SK-N-SH treated with all-trans-retinoic acid at 6 μM for 48 hours (cell line): Measurements from ENCODE around the gene CTTNBP2.

Experiments
- ATAC-seq: fragments of 200-7000 bp; cut with Tn5 transposase; 3 replicates; pipeline ENCODE4 v1.9.1; 2020; ENCODE audit warnings: mild to moderate bottlenecking, moderate library complexity
- ARNTL ChIP-seq: fragments of 450-650 bp; formaldehyde crosslinking; IDR thresholded peaks from 2 replicates; pipeline ENCODE4 v1.5.0; 2020; ENCODE audit warnings: low read depth, mild to moderate bottlenecking, moderate library complexity, borderline replicate concordance
- BACH2 ChIP-seq: fragments of 250-450 bp; sonication (Bioruptor Pico); IDR thresholded peaks from 2 replicates; pipeline ENCODE4 v1.9.0; 2021; ENCODE audit warnings: mild to moderate bottlenecking, borderline replicate concordance
- ESRRG ChIP-seq: fragments of 250-450 bp; sonication (Bioruptor Pico); IDR thresholded peaks from 2 replicates; pipeline ENCODE4 v1.6.1; 2021; ENCODE audit warnings: mild to moderate bottlenecking
- ISL1 ChIP-seq: fragments of 250-450 bp; sonication (Bioruptor Pico); IDR thresholded peaks from 2 replicates; pipeline ENCODE4 v2.1.2; 2022; ENCODE audit warnings: mild to moderate bottlenecking, moderate library complexity
- OSR1 ChIP-seq: fragments of 250-450 bp; sonication (Bioruptor Pico); IDR thresholded peaks from 2 replicates; pipeline ENCODE4 v1.8.0; 2022; ENCODE audit warnings: moderate library complexity, mild to moderate bottlenecking, inconsistent platforms
- PPARA ChIP-seq: fragments of 250-450 bp; sonication (Bioruptor Pico); IDR thresholded peaks from 2 replicates; pipeline ENCODE4 v1.5.0; 2020; ENCODE audit warnings: mild to moderate bottlenecking, borderline replicate concordance
- RARB ChIP-seq: fragments of 250-450 bp; sonication (Bioruptor Pico); IDR thresholded peaks from 2 replicates; pipeline ENCODE4 v1.8.0; 2021; ENCODE audit warnings: mild to moderate bottlenecking, moderate library complexity
- SNAI2 ChIP-seq: fragments of 250-450 bp; sonication (Bioruptor Pico); IDR thresholded peaks from 2 replicates; pipeline ENCODE4 v1.5.0; 2020; ENCODE audit warnings: mild to moderate bottlenecking, moderate library complexity
- TCF4 ChIP-seq: fragments of 250-450 bp; sonication (Bioruptor Pico); IDR thresholded peaks from 2 replicates; pipeline ENCODE4 v1.8.0; 2021; ENCODE audit warnings: mild to moderate bottlenecking, moderate library complexity, borderline replicate concordance
- TOX ChIP-seq: fragments of 250-450 bp; sonication (Bioruptor Pico); IDR thresholded peaks from 2 replicates; pipeline ENCODE4 v1.8.0; 2021; ENCODE audit warnings: mild to moderate bottlenecking, moderate library complexity, borderline replicate concordance
- ZC3H10 ChIP-seq: fragments of 250-450 bp; sonication (Bioruptor Pico); IDR thresholded peaks from 2 replicates; pipeline ENCODE4 v1.5.1; 2021; ENCODE audit warnings: mild to moderate bottlenecking, moderate library complexity
- ZFP3 ChIP-seq: fragments of 250-450 bp; sonication (Bioruptor Pico); IDR thresholded peaks from 2 replicates; pipeline ENCODE4 v1.5.0; 2020; ENCODE audit warnings: mild to moderate bottlenecking, moderate library complexity
- ZFP30 ChIP-seq: fragments of 450-650 bp; formaldehyde crosslinking; IDR thresholded peaks from 2 replicates; pipeline ENCODE4 v1.5.0; 2022; ENCODE audit warnings: mild to moderate bottlenecking, moderate library complexity
- ZNF565 ChIP-seq: fragments of 450-650 bp; formaldehyde crosslinking; conservative IDR thresholded peaks from 2 replicates; pipeline ENCODE4 v1.5.0; 2020; ENCODE audit warnings: low read depth, mild to moderate bottlenecking, moderate library complexity
- ZNF70 ChIP-seq: fragments of 450-650 bp; formaldehyde crosslinking; IDR thresholded peaks from 2 replicates; pipeline ENCODE4 v1.5.0; 2020; ENCODE audit warnings: mild to moderate bottlenecking, moderate library complexity
- ZNF8 ChIP-seq: fragments of 450-650 bp; formaldehyde crosslinking; IDR thresholded peaks from 2 replicates; pipeline ENCODE4 v1.5.0; 2020; ENCODE audit warnings: mild to moderate bottlenecking, moderate library complexity
- TF ChIP-seq, protein P1 (sequence below): fragments of 250-450 bp; sonication (Bioruptor Pico); IDR thresholded peaks from 2 replicates; pipeline ENCODE4 v1.8.0; 2021; ENCODE audit warnings: low read depth, mild to moderate bottlenecking, moderate library complexity, borderline replicate concordance
- TF ChIP-seq, protein P2 (sequence below): fragments of 250-450 bp; sonication (Bioruptor Pico); IDR thresholded peaks from 2 replicates; pipeline ENCODE4 v1.8.0; 2020; ENCODE audit warnings: mild to moderate bottlenecking, moderate library complexity, borderline replicate concordance
- TF ChIP-seq, protein P3 (sequence below): fragments of 250-450 bp; sonication (Bioruptor Pico); IDR thresholded peaks from 2 replicates; pipeline ENCODE4 v1.5.1; 2021; ENCODE audit warnings: mild to moderate bottlenecking, moderate library complexity
- TF ChIP-seq, protein P4 (sequence below): fragments of 250-450 bp; sonication (Bioruptor Pico); IDR thresholded peaks from 2 replicates; pipeline ENCODE4 v1.5.1; 2020; ENCODE audit warnings: low read depth, mild to moderate bottlenecking, moderate library complexity
- TF ChIP-seq, protein P5 (sequence below): fragments of 250-450 bp; sonication (Bioruptor Pico); IDR thresholded peaks from 2 replicates; pipeline ENCODE4 v1.5.0; 2020; ENCODE audit warnings: mild to moderate bottlenecking, moderate library complexity

The CTTNBP2 gene

DNA sequence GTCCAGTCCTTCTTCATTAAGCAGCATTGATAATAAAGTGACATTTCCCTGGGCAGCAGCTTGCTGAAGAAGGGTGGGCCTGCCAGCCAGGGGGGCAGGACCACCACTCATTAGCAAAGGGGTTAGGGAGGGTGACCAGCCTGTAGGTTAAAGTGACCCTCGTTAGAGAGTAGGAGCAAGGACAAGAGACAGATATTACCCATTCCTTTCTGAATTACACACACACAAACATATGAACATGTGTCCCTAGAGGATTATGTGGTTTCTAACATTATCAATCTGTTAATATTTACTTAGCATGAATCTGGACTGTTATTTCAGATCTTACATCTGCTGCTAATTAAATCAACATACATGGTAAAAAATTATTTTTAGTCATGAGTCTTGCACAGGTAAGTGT lies 88.9 kb downstream of the CTTNBP2 start:
- TF ChIP-seq, protein P1, sequence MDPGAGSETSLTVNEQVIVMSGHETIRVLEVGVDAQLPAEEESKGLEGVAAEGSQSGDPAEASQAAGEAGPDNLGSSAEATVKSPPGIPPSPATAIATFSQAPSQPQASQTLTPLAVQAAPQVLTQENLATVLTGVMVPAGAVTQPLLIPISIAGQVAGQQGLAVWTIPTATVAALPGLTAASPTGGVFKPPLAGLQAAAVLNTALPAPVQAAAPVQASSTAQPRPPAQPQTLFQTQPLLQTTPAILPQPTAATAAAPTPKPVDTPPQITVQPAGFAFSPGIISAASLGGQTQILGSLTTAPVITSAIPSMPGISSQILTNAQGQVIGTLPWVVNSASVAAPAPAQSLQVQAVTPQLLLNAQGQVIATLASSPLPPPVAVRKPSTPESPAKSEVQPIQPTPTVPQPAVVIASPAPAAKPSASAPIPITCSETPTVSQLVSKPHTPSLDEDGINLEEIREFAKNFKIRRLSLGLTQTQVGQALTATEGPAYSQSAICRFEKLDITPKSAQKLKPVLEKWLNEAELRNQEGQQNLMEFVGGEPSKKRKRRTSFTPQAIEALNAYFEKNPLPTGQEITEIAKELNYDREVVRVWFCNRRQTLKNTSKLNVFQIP (CRISPR knock-in tag), result no peak
- TF ChIP-seq TOX, result no peak
- TF ChIP-seq, protein P2, sequence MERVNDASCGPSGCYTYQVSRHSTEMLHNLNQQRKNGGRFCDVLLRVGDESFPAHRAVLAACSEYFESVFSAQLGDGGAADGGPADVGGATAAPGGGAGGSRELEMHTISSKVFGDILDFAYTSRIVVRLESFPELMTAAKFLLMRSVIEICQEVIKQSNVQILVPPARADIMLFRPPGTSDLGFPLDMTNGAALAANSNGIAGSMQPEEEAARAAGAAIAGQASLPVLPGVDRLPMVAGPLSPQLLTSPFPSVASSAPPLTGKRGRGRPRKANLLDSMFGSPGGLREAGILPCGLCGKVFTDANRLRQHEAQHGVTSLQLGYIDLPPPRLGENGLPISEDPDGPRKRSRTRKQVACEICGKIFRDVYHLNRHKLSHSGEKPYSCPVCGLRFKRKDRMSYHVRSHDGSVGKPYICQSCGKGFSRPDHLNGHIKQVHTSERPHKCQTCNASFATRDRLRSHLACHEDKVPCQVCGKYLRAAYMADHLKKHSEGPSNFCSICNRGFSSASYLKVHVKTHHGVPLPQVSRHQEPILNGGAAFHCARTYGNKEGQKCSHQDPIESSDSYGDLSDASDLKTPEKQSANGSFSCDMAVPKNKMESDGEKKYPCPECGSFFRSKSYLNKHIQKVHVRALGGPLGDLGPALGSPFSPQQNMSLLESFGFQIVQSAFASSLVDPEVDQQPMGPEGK (CRISPR knock-in tag), result no peak
- TF ChIP-seq PPARA (CRISPR knock-in tag), result no peak
- no peak for TF ChIP-seq ZFP30 (CRISPR knock-in tag)
- TF ChIP-seq ZNF565 (CRISPR knock-in tag), result no peak
- TF ChIP-seq, protein P3, sequence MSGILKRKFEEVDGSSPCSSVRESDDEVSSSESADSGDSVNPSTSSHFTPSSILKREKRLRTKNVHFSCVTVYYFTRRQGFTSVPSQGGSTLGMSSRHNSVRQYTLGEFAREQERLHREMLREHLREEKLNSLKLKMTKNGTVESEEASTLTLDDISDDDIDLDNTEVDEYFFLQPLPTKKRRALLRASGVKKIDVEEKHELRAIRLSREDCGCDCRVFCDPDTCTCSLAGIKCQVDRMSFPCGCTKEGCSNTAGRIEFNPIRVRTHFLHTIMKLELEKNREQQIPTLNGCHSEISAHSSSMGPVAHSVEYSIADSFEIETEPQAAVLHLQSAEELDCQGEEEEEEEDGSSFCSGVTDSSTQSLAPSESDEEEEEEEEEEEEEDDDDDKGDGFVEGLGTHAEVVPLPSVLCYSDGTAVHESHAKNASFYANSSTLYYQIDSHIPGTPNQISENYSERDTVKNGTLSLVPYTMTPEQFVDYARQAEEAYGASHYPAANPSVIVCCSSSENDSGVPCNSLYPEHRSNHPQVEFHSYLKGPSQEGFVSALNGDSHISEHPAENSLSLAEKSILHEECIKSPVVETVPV (CRISPR knock-in tag), result no peak
- no peak for ATAC-seq

DNA sequence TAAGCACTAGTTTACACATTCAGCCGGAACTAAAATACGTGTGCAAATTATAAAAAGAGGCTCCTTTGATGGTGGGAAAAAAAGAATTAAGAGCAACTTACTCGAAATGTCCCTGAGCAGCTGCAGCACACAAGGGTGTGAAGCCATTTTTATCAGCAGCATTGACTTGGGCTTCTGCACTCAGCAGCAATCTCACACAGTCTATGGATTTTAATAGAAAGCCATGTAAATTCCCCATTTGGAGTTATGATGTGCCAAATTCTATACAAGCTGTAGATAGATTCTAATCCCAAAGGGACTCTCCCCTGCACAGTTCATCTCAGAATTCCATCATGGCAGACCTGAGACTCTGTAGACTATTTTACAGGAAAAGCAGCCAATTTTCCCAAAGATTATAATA lies 90.5 kb downstream of the CTTNBP2 start:
- TF ChIP-seq, protein P2 (CRISPR knock-in tag), result no peak
- ATAC-seq, result no peak

DNA sequence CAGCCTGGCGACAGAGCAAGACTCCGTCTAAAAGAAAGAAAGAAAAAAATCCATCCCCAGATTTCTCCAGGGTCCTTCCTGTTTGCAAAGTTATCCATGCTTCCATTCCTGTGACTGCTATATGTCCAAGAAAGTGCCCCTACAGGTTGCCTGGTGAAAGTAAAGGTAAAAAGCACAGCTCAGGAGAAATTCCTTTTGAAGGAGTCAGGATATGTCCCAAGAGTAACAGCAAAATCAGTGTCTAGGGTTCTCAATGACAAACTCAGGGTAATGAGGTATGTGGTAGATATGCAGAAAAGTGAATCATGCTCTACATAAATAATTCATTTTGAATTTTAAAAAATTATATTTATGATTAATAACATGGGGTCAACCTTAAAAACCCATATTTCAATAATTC lies 91.5 kb downstream of the CTTNBP2 start:
- no peak for ATAC-seq
- TF ChIP-seq OSR1 (no peak), ZFP3 (no peak), BACH2 (CRISPR knock-in tag) (no peak), SNAI2 (CRISPR knock-in tag) (no peak), ZNF70 (CRISPR knock-in tag) (no peak)

DNA sequence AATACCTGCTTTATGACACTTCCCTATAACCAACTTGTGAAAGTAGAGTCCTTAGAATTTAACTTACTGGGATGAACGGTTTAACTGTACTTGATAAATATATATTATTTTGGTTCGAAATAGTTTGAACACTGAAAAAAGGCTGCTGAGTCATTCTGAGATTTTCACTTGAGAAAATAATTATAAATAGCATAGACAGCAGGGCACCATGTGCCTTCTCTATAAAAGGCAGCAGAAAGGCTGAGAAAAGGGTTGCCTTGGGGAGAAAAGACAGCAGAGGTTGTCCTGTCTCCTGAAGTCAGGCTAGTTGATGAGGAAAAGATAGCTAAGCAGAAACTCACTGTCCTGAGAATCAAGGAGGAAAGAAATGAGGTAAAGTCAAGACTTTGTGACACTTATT lies 92.4 kb downstream of the CTTNBP2 start:
- no peak for TF ChIP-seq ZC3H10 (CRISPR knock-in tag)
- no peak for TF ChIP-seq TOX
- no peak for TF ChIP-seq OSR1
- TF ChIP-seq, protein P4, sequence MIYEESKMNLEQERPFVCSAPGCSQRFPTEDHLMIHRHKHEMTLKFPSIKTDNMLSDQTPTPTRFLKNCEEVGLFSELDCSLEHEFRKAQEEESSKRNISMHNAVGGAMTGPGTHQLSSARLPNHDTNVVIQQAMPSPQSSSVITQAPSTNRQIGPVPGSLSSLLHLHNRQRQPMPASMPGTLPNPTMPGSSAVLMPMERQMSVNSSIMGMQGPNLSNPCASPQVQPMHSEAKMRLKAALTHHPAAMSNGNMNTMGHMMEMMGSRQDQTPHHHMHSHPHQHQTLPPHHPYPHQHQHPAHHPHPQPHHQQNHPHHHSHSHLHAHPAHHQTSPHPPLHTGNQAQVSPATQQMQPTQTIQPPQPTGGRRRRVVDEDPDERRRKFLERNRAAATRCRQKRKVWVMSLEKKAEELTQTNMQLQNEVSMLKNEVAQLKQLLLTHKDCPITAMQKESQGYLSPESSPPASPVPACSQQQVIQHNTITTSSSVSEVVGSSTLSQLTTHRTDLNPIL (CRISPR knock-in tag), result no peak
- no peak for TF ChIP-seq ISL1 (CRISPR knock-in tag)
- no peak for ATAC-seq

DNA sequence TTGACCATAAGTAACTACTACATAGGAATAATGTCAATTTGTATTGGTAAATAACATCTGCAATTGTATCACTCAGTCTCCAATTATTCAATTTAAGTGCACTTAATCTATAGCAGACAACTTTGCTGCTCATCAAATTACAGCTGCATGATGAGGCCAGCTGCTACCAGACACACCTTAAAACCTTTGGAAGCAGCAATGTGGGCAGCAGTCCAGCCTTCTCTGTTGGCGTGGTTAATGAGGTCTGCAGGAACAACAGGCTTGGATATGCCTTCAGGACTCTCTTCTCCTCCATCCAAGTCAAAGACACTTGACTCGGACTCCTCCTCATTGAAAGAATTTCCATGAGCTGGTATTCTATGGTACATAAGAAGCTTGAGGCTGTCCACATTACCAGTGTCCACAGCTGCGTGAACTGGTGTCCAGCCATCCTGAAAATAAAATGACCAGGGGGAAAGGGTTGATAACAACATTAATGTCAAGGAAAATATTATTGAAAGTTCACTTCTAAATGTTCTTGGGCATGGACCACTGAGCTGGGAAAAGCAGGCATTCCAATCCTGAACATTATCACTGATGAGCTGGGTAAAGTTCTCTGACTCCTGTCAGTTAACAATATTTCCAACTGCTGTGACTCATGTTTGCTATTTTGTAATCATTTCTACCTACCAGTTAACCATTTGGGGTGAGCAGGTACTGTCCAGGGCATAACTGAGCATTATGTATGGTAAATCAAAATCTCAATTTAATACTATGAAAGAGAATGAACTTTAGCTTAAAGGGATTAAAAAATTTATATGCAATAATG lies 95.7 kb downstream of the CTTNBP2 start:
- ATAC-seq, result no peak
- TF ChIP-seq, protein P5, sequence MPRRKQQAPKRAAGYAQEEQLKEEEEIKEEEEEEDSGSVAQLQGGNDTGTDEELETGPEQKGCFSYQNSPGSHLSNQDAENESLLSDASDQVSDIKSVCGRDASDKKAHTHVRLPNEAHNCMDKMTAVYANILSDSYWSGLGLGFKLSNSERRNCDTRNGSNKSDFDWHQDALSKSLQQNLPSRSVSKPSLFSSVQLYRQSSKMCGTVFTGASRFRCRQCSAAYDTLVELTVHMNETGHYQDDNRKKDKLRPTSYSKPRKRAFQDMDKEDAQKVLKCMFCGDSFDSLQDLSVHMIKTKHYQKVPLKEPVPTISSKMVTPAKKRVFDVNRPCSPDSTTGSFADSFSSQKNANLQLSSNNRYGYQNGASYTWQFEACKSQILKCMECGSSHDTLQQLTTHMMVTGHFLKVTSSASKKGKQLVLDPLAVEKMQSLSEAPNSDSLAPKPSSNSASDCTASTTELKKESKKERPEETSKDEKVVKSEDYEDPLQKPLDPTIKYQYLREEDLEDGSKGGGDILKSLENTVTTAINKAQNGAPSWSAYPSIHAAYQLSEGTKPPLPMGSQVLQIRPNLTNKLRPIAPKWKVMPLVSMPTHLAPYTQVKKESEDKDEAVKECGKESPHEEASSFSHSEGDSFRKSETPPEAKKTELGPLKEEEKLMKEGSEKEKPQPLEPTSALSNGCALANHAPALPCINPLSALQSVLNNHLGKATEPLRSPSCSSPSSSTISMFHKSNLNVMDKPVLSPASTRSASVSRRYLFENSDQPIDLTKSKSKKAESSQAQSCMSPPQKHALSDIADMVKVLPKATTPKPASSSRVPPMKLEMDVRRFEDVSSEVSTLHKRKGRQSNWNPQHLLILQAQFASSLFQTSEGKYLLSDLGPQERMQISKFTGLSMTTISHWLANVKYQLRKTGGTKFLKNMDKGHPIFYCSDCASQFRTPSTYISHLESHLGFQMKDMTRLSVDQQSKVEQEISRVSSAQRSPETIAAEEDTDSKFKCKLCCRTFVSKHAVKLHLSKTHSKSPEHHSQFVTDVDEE (CRISPR knock-in tag), result no peak
- TF ChIP-seq, protein P2 (CRISPR knock-in tag), result no peak
- TF ChIP-seq ESRRG (CRISPR knock-in tag) (no peak), RARB (no peak), ZFP3 (no peak), ARNTL (CRISPR knock-in tag) (no peak), ZNF565 (CRISPR knock-in tag) (no peak), ZNF8 (CRISPR knock-in tag) (no peak), ZNF70 (CRISPR knock-in tag) (no peak), TCF4 (CRISPR knock-in tag) (no peak), BACH2 (CRISPR knock-in tag) (no peak), SNAI2 (CRISPR knock-in tag) (no peak)
